GM18519 (cell line): ENCODE data around the gene DQX1.
"Not testable (repeated sequence)": the region's sequence is repeated elsewhere in the genome, so short reads cannot be mapped to it uniquely, and the experiment has no call there.

Experiments used
- ATAC-seq: cut with Tn5 transposase; IDR thresholded peaks from one replicate; pipeline ENCODE4 v1.9.1; 2021; ENCODE audit warnings: mild to moderate bottlenecking, moderate library complexity; ENCODE audit not compliant: unreplicated experiment, low FRiP score

DQX1 gene

DNA sequence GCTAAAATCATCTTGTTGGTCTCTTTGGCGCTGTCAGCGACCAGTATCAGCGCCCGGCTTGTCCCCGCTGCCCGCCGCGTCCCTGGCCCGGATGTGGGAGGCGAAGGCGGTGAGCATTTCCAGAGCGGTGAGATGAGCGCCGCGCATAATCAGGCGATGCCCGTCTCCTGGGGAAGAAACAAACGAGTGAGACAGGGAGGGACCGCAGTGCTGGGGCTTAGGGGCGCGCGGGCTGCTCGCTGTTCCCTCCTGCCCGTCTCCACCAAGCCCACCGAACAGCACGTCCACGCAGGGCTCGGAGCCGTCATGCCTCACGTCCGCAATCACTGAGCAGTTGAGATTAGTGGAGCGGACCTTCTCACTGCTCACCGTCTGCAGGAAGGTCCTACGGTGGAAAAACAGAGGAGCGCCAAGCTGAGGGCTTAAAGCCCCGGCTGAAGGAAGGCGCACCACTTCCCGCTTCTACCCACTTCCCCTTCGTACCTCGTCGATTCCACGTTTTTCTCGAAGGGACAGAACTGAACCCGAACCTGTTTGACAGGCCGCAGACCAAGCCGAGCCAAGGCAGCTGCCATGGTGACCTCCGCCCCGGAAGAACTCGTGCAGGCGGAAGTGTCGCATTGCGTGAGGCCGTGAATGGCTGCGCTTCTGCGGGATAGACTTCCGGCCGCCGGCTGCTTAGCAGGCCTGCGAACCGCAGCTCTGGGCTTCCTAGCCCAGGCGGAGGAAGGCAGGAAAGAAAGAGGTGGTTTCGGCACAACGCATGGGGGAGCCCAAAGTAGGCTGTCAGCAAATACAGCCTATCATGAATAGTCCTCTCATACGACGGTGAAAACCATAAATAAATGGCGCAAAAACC is 53.7 kb downstream of the DQX1 start, which contains the start of gene MRPL53:
TSS of gene MRPL53 (minus strand) at position 595 of the 859 bp plus-strand sequence. CDS start at position 575, 20 bp downstream.
- peak; percentile 57 for ATAC-seq

- ATAC-seq: no peak
Measured at GRCh38 chr2:74471332-74472065, 54.5 kb downstream of the DQX1 start.

GRCh38 chr2:74470742-74471141 is 55.3 kb downstream of the DQX1 start:
- not testable (repeated sequence) for ATAC-seq
